ENCODE data around the gene IDH3A. TPM values are rescaled to one million over a fixed set of nuclear protein-coding genes. Genes with fewer than 3 reads are reported as not detected.
A peak's percentile ranks its signal among the peaks of the same experiment; 100 is the strongest.
"Not testable (repeated sequence)": the region's sequence is repeated elsewhere in the genome, so short reads cannot be mapped to it uniquely, and the experiment has no call there.

The IDH3A gene
- total RNA-seq, 2 donors from 2014 or later = 50.9 to 138 TPM

- DNase-seq (ENCODE audit: low spot score) (no peak), ATAC-seq (ENCODE audit: insufficient number of reproducible peaks, low FRiP score, low read depth) (no peak)
- Histone ChIP-seq H3K27ac (peak overlapping the region; percentile 59 to 66), H3K36me3 (no peaks in the 10 kb centered on the region), H3K9me3 (no peaks in the 10 kb centered on the region), H3K27me3 (replicated peaks; ENCODE audit: insufficient read depth) (no peaks in the 10 kb centered on the region), H3K4me3 (peak overlapping the region; percentile 86), H3K4me1 (ENCODE audit: control insufficient read depth in 1 of 2, low read depth in 2 of 2) (peaks cover 13 to 35% of the 10 kb centered on the region in 2 donors)
- no peak for TF ChIP-seq CTCF (IDR thresholded peaks at IDR 0.05)
These were observed 916 bp downstream of the IDH3A start for GRCh38 chr15:78149805-78150751.

DNA sequence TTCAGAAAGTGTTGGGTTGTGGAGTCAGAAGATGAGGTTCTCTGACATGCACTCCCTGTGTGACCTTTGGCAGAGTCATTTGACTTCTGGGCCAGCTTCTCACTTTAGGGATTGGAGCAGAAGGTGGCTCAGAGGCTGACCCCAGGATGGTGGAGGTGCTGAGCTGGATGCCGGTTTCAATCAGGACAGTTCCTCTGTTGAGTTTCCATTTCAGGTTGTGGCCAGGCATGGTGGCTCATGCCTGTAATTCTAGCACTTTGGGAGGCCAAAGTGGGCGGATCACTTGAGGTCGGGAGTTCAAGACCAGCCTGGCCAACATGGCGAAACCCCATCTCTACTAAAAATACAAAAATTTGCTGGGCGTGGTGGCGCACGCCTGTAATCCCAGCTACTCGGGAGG lies 1.9 kb downstream of the IDH3A start:
- H3K9me3 ChIP-seq; H3K4me3 ChIP-seq; H3K36me3 ChIP-seq; DNase-seq (ENCODE audit: low spot score); ATAC-seq (ENCODE audit: insufficient number of reproducible peaks, low FRiP score, low read depth); H3K27me3 ChIP-seq (replicated peaks; ENCODE audit: insufficient read depth); H3K27ac ChIP-seq: not testable (repeated sequence)
- H3K4me1 ChIP-seq (ENCODE audit: control insufficient read depth in 1 of 2, low read depth in 2 of 2) = peaks cover 19 to 45% of the 10 kb centered on the region in 2 donors

GRCh38 chr15:78154955-78155354 lies 5.8 kb downstream of the IDH3A start:
- H3K4me1 ChIP-seq (ENCODE audit: control insufficient read depth in 1 of 2, low read depth in 2 of 2) = peaks cover 28 to 54% of the 10 kb centered on the region in 2 donors
- no peaks in the 10 kb centered on the region for H3K27me3 ChIP-seq (replicated peaks; ENCODE audit: insufficient read depth)
- no peak for ATAC-seq (ENCODE audit: insufficient number of reproducible peaks, low FRiP score, low read depth)
- no peaks in the 10 kb centered on the region for H3K9me3 ChIP-seq
- H3K27ac ChIP-seq = peak overlapping the region in 1 of 2 donors; percentile 75
- H3K36me3 ChIP-seq = peaks cover 12% of the 10 kb centered on the region
- H3K4me3 ChIP-seq = peak overlapping the region; percentile 45
- DNase-seq (ENCODE audit: low spot score) = no peak
- TF ChIP-seq CTCF (IDR thresholded peaks at IDR 0.05) = no peak

- no peak for TF ChIP-seq CTCF (IDR thresholded peaks at IDR 0.05)
- no peaks in the 10 kb centered on the region for H3K9me3 ChIP-seq
- H3K4me1 ChIP-seq (ENCODE audit: control insufficient read depth in 1 of 2, low read depth in 2 of 2) = peaks cover 24 to 49% of the 10 kb centered on the region in 2 donors
- H3K36me3 ChIP-seq = peaks cover 14% of the 10 kb centered on the region
- peak overlapping the region; percentile 75 to 76 for H3K27ac ChIP-seq
- no peak for DNase-seq (ENCODE audit: low spot score)
- H3K27me3 ChIP-seq (replicated peaks; ENCODE audit: insufficient read depth) = no peaks in the 10 kb centered on the region
- ATAC-seq (ENCODE audit: insufficient number of reproducible peaks, low FRiP score, low read depth) = peak; percentile 70
- peak overlapping the region; percentile 45 for H3K4me3 ChIP-seq
These were observed 6.3 kb downstream of the IDH3A start for GRCh38 chr15:78155355-78155939.

GRCh38 chr15:78156653-78157052 lies 7.5 kb downstream of the IDH3A start:
- Histone ChIP-seq H3K27me3 (replicated peaks; ENCODE audit: insufficient read depth) (no peaks in the 10 kb centered on the region), H3K36me3 (peaks cover 26% of the 10 kb centered on the region), H3K4me3 (no peak overlapping the region), H3K9me3 (no peaks in the 10 kb centered on the region), H3K27ac (peak overlapping the region; percentile 75 to 76), H3K4me1 (ENCODE audit: control insufficient read depth in 1 of 2, low read depth in 2 of 2) (peaks cover 22 to 39% of the 10 kb centered on the region in 2 donors)
- ATAC-seq (ENCODE audit: insufficient number of reproducible peaks, low FRiP score, low read depth) (no peak), DNase-seq (ENCODE audit: low spot score) (no peak)
- no peak for TF ChIP-seq CTCF (IDR thresholded peaks at IDR 0.05)
